ENCODE measurements around the gene LAMTOR1.

Gene LAMTOR1

DNA sequence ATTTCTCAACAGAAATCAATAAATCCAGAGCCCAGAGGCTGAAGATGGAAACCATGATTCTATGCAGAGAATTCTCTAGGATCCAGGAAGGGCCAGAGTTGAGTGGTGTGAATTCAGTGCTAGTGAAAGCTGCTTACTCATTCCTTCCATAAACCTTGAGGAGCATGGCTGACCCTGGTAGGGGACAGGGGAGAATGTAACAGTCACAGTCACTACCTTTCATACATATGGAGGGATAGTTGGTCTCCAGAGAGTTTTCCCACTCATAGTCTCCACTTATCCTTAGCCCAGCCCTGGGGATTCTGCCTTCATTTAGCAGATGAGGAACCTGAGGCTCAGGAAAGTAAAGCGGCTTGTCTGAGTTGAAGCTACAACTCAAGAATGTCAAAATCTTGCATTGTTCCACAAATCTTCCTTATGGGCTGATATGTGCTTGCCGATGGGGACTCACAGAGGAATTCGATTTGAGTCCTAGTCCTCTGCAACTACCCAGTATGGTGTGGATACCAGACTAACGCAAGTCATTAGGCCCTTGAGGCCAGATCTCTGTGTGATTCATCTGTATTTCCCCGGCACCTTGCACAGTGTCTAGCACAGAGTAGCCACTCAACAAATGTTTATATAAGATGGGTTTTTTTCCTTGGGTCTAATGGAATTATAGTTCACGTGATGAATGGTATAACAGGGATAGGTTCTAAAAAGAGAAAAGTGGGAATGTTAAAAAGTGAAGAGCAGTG lies 13.1 kb upstream of the LAMTOR1 start:
- DNase-seq = no peak

DNA sequence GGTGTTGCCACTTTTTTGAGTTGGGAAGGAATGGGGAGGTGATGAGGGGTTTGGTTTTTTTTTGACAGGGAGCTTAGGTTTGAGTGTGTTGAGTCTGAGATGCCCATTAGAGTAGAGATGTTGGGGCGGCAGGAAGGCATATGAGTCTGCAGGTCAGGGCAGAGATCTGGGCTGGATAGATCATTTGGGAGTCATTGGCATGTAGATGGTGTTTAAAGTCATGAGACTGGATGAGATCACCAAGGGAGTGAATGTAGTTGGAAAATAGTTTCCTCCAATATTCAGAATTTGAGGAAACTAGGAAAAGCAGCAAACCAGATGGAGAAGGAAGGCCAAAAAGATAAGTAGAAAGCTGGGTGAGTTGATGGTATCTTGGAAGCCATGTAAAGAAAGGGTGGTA lies 11.5 kb upstream of the LAMTOR1 start:
- no peak for DNase-seq

DNA sequence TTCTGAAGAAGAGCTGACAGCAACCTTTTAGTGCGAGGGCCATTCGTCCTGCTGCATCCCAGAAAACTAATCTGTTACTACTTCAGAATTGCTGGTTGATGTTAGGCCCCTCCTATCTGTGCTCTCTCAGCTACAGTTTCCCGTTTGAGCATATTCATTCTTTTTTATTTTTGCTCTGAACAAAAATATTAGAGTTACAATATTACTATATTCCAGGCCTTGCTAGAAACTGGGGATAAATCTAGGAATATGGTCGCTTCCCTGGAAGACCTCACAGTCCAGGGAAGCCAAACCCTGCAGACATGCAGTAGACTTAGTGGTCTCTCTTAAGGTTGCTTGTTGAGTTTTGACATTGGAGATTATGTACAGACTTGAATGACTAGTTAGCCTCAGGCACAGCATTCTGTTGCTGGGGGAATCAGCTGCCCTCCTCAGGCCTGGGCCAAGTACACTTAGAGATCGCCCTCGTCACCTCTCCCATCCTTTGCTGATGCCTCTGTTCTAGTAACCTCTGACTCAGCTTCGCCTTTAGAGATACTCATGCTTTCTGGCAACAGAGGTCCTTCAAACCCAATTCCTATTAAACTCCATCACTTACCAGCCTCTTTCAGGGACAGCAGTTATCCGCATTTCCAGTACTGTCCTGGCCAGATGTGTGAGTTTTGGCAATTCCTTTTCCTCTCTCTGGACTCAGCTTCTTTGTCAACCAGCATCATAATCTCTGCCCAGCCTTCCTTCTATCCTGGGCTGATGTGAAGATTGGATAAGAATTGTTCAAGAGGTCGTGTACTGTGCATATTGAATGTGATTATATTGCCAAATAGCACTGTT lies 10.1 kb upstream of the LAMTOR1 start:
- no peak for DNase-seq

DNA sequence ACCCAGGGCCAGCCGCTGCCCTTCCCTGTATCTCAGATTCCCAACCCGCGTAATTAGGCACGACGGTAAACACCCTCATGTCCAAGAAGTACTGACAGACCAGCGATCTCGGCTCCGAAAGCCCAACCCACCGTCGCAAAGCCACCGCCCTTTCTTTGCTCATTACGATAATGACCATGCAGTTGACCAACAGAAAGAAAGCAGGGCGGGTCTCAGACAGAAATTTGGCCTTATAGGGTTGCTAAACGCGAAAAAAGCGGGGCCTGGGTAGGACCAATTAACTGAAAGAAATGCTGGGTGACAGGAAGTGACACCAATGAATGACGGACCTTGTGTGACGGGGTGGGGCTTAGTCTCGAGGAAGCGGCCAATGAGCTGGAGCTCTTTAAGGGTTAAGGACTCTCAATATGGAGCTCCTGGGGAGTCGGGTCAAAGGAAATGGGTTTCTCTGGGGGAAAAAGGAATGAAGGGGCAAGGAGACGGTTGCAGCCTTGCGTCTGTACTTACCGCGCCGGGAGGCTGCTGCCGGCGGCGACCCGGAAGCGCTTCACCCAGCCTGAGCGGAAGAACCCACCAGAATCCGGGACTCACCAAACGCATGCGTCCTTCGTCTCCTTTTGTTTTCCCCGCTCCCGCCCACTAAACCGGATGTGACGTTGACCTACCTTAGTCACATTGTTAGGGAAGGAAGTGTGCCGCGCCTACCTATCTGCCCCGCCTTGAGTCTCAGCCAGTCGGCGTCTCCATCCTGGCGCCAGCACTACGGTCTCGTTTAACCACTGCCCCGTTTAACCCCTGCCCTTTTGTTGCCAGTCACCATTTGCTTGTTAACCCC lies 9.3 kb upstream of the LAMTOR1 start, which contains the start of gene ANAPC15:
TSS of gene ANAPC15 (minus strand) at position 553 of the 835 bp plus-strand sequence. CDS start 1,419 bp downstream, outside the sequence.
- DNase-seq = peak; percentile 65

DNA sequence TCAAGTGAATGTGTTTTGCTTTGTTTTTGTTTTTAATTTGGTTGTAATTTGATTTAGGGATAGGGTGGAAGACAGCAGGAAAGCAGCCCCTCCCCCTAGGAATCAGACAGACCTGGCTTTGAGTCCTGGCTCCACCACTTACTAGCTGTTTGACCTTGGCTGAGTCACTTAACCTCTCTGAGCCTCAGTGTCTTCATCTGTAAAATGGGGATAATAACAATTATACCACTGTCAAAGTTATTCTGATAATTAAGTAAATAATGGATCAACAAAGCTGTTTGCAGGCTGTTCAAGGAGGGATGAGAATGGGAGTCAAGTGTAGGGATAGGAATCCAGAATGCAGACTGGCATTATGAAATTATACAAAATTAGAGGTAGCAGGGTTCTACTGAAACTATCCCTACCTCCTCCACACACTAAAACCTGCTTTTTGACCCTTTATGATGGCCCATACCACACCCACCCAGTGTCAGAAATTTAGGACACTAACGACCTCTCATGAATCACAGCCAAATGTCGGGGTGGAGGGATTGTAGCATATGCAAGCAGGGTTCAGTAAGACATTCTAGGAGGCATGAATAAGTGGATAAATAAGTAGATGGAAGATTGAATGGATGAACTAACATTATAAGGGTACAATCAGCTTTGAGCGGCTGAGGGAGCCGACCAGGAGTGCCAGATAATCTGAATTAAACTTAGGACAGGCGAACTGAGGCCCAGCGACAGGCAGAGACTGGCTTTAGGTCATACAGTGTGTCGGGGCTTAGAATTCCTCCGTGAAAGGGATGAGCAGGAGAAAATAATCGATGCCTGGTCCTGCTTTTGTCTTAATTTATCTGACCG lies 8.4 kb upstream of the LAMTOR1 start:
- no peak for DNase-seq

DNA sequence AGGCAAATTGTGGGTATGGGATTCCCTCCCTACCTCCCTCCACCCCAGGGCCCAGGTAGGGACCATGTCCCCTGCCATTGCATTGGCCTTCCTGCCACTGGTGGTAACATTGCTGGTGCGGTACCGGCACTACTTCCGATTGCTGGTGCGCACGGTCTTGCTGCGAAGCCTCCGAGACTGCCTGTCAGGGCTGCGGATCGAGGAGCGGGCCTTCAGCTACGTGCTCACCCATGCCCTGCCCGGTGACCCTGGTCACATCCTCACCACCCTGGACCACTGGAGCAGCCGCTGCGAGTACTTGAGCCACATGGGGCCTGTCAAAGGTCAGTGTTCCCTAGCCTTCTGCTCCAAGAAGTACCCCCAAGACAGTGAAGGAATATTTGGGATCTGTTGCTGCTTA lies 2.8 kb upstream of the LAMTOR1 start, which contains the start of gene TOMT:
TSS of gene TOMT (plus strand) at position 37 of the 400 bp plus-strand sequence. CDS start at position 65, 28 bp downstream.
- no peak for DNase-seq

DNA sequence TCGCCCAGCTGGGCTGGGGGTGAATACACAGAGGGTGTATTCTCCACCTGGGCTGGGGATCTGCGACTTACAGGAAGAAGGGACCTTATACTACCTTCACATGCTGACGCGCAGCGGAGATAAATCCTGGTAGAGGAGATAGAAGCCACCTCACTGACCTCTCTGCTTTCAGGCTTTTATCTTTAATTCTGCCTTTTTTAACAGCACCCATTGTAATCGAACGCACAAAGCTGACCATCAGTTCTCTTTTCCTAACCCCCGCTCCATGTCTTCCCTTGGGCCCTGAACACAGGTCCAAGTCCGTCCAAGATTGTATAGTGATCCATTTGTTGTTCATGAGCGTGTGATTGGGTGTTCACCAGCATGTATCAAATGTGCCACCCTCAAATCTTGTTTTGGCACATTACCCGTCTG lies 664 bp upstream of the LAMTOR1 start:
- DNase-seq = no peak

DNA sequence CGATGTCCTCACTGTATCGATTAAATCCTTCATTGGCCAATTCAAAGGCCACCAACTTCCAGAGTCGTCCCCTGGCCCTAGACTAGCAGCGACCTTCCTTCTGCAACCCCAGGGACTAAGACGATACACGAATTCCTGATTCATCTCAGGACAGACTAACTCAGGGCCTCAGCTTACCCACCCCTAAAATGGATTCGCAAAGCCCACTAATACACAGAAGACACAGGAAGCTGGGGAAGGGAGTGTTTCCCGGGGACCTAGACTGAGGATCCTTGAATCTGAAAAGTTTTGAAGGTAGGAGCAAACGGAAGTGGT lies 509 bp downstream of the LAMTOR1 start:
- DNase-seq = no peak

DNA sequence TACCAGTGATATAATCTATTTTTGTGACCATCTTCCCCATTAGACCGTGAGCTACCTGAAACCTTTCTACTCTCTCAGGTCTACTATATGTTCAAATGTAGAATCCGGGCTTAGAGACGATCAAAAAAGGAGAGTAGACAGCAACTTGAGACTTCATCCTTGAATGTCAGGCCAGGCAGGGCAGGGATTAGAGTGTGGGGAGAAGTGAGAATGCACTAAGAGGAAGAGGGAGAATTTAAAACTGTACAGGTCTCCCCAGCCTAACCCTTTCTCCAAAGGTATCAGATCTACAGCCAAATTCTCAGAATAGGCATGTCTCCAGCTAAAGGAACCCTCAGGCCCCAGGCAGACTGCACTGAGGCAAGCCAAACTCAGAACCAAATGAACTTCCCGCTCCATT lies 935 bp downstream of the LAMTOR1 start:
- no peak for DNase-seq

DNA sequence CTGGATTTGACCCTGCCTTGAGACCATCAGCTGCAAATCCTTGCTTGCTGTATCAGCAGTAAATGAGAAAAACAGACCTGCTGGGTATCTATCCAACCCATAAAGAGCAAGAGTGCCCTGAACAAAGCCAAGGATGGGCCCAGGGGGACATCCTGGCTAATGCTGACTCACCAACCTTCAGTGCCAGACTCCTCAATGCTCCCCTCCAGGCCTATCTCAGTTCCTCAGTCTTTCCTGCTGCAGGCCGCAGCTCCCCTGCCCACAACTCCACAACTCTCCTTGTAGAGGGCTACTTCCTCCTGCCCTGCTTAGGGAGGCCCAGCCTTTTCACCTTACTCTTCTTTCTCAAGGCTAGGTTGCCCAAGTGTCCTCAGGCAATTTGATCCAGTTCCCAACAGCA lies 2.6 kb downstream of the LAMTOR1 start:
- DNase-seq = no peak

DNA sequence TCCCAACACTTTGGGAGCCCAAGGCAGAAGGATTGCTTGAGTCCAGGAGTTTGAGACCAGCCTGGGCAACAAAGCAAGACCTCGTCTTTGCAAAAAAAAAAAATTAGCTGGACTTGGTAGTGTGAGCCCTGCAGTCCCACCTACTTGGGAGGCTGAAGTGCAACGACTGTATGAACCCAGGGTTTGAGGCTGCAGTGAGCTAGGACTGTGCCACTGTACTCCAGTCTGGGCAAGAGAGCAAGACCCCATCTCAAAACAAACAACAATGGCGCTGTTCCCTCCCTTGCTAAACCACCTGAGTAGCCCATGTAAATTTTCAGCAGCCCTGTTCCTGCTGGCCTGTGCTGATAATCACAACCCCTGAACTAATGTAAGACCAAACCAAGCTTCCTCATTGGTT lies 3.1 kb downstream of the LAMTOR1 start:
- no peak for DNase-seq

DNA sequence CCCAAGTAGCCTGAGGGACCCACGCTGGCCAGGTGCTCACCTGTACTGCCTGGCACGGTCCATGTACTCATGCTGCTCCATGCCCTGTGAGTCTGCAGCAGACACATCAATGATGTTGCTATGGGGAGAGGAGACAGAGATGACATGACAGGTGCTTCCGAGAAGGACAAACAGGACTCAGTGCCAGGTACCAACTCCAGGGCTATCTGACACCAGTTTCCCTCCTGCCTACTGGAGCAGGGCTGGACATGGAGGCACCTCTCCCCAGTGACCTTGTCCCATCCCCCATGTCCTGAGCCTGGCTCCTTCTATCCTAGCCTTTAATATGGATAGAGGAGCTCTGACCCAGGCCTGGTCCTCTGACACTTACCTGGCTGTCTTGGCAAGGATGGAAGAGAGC lies 4.4 kb downstream of the LAMTOR1 start:
- no peak for DNase-seq

DNA sequence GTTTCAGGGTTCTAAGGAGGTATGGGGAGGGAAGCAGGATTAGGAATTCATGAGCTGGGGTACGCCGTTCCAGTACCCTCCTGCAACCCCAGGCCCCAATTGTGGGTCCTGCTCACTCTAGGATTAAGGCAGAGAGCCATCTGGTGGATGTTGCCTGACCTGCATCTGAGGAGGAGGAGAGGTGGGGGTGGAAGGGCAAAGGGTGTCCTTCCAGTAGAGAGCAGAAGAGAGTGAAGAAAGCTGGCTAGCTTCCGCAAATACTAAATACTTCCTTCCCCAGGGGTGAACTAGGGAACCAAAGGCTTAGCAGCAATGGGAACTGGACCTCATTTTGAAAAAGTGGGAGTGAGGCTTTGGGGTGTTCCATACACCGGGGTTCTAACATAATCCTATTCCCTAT lies 11.8 kb downstream of the LAMTOR1 start:
- peak; percentile 62 for DNase-seq

DNA sequence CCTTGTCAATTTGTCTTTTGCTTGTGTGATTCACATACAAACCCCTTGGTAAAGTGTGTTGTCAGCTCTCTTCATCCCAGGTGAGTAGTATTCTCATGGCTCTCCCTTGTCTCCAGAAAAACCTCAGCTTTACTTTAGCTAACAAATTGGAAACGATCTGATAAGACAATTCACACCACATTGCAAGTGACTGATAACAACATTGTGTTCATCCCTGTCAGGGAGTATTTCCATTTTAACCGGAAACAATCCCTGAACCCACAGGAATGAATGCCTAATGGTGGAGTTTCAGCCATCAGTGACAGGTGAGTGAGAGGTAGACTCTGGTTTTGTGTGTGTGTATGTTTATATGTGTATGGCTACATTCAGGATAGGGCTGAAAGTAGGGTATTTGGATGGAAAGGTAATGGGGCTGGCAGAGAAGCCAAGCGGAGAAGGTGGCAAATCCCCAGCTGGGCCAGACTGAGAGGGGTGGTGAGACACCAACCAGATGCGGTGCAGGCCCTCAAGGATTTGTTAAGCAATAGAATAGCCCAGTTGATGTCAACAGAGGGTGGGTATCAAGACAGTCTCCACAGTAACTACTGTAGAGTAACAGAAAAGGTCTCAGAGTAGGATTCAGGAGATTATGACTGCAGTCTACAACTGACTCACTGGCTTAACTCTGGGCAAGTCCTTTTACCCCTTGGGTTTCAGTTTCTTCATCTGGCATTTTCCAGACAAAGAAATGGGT lies 14.9 kb downstream of the LAMTOR1 start:
- DNase-seq = no peak

DNA sequence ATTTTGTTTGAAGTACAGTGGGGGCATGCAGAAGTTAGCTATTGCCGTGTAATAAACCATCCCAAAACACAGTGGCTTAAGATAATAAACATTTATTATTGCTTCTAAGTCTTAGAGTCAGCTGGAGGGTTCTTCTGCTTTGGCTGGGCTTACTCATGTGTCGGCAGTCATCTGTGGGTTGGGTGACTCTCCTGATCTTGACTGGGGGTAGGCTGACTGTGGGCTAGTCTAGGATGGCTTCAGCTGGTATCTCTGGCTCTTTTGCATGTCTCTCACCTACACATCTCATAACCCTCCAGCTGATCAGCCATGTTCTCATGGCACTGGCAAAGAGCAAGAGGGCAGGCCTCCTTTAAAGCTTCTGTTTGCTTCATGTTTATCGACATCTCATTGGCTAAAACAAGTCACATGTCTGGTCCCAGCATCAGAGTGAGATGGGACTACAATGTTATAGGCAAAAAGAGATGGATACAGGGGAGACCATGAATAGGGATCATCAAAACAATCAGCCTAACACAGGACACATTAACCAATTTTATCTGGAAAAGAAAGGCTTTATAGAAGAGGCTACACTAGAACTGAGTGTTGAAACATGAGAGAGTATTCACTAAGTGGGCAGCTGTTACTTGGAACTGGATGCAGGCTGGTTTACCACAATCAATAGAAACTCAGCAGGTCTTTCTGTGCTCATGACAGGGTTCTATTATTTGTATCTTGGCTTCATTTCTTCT lies 17.3 kb downstream of the LAMTOR1 start:
- DNase-seq = no peak

DNA sequence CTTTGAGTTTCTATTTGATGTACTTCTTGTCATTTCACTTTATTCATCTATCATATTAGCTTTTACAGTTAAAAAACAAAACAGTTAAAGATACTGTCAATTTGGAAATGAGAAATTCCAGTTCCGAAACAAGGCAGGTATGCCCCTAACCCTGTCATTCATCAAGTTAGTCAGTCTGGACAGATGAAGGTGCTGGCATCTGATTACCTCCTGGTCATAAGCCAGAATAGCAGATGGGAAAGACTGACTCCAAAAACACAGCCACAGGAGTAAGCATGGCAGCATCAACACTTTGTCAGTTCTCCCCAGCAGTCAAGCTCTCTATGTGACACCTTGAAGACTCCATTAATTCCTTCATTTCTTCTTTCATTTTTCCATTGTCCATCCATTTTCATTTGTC lies 18.1 kb downstream of the LAMTOR1 start:
- DNase-seq = no peak

DNA sequence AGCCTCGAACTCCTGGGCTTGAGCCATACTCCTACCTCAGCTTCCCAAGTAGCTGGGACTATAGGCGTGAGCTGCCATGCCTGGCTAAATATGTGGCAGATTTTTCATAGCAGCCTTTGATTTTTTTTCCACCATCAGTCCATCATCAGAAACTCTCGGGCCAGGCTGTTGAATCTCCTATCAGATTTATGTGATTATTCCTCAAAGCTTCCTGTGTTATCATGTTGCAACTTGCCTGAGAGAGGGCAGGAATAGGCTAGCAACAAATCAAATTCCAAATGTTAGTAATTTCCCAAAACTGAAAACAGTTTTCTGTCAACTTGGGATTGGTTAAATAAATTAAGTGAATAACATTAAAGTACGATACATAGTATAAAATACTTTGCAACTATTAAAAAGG lies 19.0 kb downstream of the LAMTOR1 start:
- DNase-seq = no peak

DNA sequence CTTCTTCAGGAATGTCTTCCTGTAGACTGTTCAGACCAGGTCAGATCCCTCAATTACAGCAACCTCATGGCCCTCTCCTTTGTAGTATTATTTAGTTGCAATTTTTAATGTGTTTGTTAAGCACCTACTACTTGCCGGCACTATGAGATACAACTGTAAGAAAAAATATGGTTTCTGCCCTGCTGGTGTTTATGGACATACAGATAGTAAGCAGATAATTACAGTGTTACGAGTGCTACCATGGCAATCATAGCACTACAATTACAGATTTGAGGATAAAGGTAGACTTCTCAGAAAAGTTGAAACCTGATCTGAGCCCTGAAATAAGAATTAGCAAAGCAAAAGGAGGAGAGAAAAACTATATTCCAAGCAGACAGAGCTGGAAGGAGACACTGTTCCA lies 19.7 kb downstream of the LAMTOR1 start:
- DNase-seq = no peak

DNA sequence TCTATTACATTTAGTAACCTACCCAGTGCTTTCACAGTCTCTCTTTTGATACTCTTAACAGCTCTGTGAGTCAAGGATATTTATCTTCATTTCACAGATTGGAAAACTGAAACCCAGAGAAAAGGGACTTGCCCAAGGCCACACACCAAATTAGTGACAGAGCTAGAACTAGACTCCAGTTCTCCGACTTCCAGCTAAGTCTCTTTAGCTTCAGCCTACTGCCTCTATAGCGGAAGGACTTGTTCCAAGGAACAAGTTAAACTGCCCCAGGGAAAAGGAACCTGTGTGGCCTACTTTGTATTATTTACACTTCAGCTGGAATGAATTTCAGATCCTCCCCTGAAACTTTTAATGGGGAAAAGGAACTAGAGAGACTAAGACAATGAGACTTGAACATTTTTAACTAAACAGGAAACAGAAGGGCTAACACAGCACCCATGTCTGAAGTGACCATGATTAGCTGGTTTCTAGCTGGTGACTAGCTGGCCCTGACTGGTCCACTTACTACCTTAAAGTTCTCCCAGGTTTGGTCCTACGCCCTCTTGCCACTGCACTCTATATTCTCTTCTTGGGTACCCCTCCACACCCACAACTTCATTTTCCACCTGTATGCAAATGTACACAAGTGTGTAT lies 21.2 kb downstream of the LAMTOR1 start:
- no peak for DNase-seq

DNA sequence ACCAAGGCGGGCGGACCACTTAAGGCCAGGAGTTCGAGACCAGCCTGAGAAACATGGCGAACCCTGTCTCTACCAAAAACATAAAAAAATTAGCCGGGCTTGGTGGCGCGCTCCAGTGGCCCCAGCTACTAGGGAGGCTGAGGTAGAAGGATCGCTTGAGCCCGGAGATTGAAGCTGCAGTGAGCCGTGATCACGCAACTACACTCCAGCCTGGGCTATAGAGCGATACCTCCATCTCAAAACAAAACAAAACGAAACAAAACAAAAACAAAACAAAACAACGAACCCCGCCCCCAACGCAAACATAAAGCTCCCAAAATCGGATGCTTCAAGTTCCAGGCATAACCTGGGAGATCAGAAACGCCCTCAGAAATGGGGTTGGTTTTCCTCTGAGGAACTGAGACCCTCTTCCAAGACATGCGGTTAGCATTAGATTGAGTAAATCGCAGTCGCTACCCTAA lies 21.9 kb downstream of the LAMTOR1 start:
- no peak for DNase-seq

Data from 8988T (cell line).